GM21526 (cell line): ENCODE results near the gene TRAPPC12.

Experiments used
- ATAC-seq: cut with Tn5 transposase; IDR thresholded peaks from one replicate; pipeline ENCODE4 v1.9.1; 2021; ENCODE audit warnings: moderate library complexity; ENCODE audit not compliant: unreplicated experiment, low FRiP score

Gene TRAPPC12

GRCh38 chr2:3527886-3528785, 148.6 kb downstream of the TRAPPC12 start:
- no peak for ATAC-seq
